SK-N-SH (cell line): ENCODE measurements around the gene ENTREP3. TPM values are rescaled to one million over a fixed set of nuclear protein-coding genes. Genes with fewer than 3 reads are reported as not detected.

Source experiments
- CTCF ChIA-PET: fragments of 300-600, 350-600 bp; formaldehyde crosslinking; extraction: SDS; loops from one replicate; lab custom pipeline; 2021; lab: Yijun Ruan, JAX
- POLR2A ChIA-PET: fragments of 350-600 bp; sonication (Branson Sonifier 250); formaldehyde crosslinking; extraction: SDS; loops from one replicate; lab custom pipeline; 2020; ENCODE audit warnings: antibody characterized with exemption, inconsistent platforms; lab: Yijun Ruan, JAX
- DNase-seq: peaks from one replicate; pipeline ENCODE4 v3.0.0; 2012
- H2AFZ ChIP-seq: fragments of 200-600 bp; sonication (generic); 2 replicates; pipeline ENCODE4 v1.8.1; 2016; ENCODE audit warnings: antibody characterized with exemption, mild to moderate bottlenecking, low read depth
- H3F3A ChIP-seq: fragments of 200-600 bp; sonication (generic); replicated peaks from 2 replicates; pipeline ENCODE3; 2016; ENCODE audit warnings: antibody characterized with exemption, mild to moderate bottlenecking; ENCODE audit not compliant: insufficient read depth
- H3K27ac ChIP-seq, 2 experiments: fragments of 200-500 bp in 1 of 2; fragments of 200-600 bp in 1 of 2; sonication (Bioruptor generic) in 1 of 2; sonication (generic), shearing (Covaris generic) in 1 of 2; 2 replicates each; pipeline versions ENCODE4 v1.5.1 to v1.6.1; 2014 to 2016; ENCODE audit warnings: low read depth in 2 of 2, inconsistent platforms in 1 of 2, low read length in 1 of 2, mild to moderate bottlenecking in 1 of 2, mixed read lengths in 1 of 2
- H3K27me3 ChIP-seq: fragments of 200-600 bp; sonication (generic), shearing (Covaris generic); 2 replicates; pipeline ENCODE4 v1.6.1; 2016; ENCODE audit warnings: mixed run types; ENCODE audit not compliant: insufficient read depth
- H3K36me3 ChIP-seq, 2 experiments: fragments of 200-500 bp in 1 of 2; fragments of 200-600 bp in 1 of 2; sonication (Bioruptor generic) in 1 of 2; sonication (generic) in 1 of 2; replicated peaks in 1 of 2; 2 replicates each; pipeline versions ENCODE3 to v1.5.1; 2014 to 2016; ENCODE audit warnings: low read length in 1 of 2, mild to moderate bottlenecking in 1 of 2; ENCODE audit not compliant: insufficient read depth in 2 of 2, control insufficient read depth in 1 of 2
- H3K4me1 ChIP-seq, 2 experiments: fragments of 200-500 bp in 1 of 2; fragments of 200-600 bp in 1 of 2; sonication (Bioruptor generic) in 1 of 2; sonication (generic), shearing (Covaris generic) in 1 of 2; 2 replicates each; pipeline versions ENCODE4 v1.5.1 to v1.6.1; 2014 to 2016; ENCODE audit warnings: low read depth in 1 of 2, low read length in 1 of 2, mixed run types in 1 of 2; ENCODE audit not compliant: insufficient read depth in 2 of 2, control insufficient read depth in 1 of 2
- H3K4me2 ChIP-seq: fragments of 200-600 bp; sonication (generic), shearing (Covaris generic); 2 replicates; pipeline ENCODE4 v1.6.1; 2017; ENCODE audit warnings: mixed run types
- H3K4me3 ChIP-seq, 2 experiments: fragments of 200-500 bp in 1 of 2; fragments of 200-600 bp in 1 of 2; sonication (Bioruptor generic) in 1 of 2; sonication (generic), shearing (Covaris generic) in 1 of 2; 2 replicates each; pipeline versions ENCODE4 v1.5.1 to v1.8.1; 2014 to 2016; ENCODE audit warnings: low read depth in 2 of 2, inconsistent platforms in 1 of 2, low read length in 1 of 2, mild to moderate bottlenecking in 1 of 2, mixed read lengths in 1 of 2, moderate library complexity in 1 of 2
- H3K79me2 ChIP-seq: fragments of 200-600 bp; sonication (generic); 2 replicates; pipeline ENCODE4 v1.8.1; 2017; ENCODE audit warnings: mild to moderate bottlenecking; ENCODE audit not compliant: insufficient read depth
- H3K9ac ChIP-seq: fragments of 200-600 bp; sonication (generic); 2 replicates; pipeline ENCODE4 v1.6.1; 2017; ENCODE audit warnings: mixed run types
- H3K9me2 ChIP-seq: fragments of 200-600 bp; sonication (generic); 2 replicates; pipeline ENCODE4 v1.6.1; 2017; ENCODE audit warnings: mixed run types
- H3K9me3 ChIP-seq: fragments of 200-600 bp; sonication (generic); 2 replicates; pipeline ENCODE4 v1.6.1; 2017; ENCODE audit warnings: mixed run types, mild to moderate bottlenecking, moderate library complexity
- H4K20me1 ChIP-seq: fragments of 200-600 bp; sonication (generic); 2 replicates; pipeline ENCODE4 v1.6.1; 2017; ENCODE audit warnings: mild to moderate bottlenecking, mixed run types; ENCODE audit not compliant: insufficient read depth
- CHD2 ChIP-seq: fragments of 150-350 bp; IDR thresholded peaks from 2 replicates; pipeline ENCODE4 v1.6.1; 2018; ENCODE audit warnings: low read length; ENCODE audit not compliant: partially characterized antibody
- CTCF ChIP-seq: fragments of 200-600 bp; sonication (generic); IDR thresholded peaks from 2 replicates; pipeline ENCODE4 v1.6.1; 2017; ENCODE audit warnings: antibody characterized with exemption, mild to moderate bottlenecking, moderate library complexity
- ELF1 ChIP-seq: IDR thresholded peaks from 2 replicates; pipeline ENCODE4 v1.4.0; 2012
- EP300 ChIP-seq, 2 experiments: IDR thresholded peaks; 2 replicates each; pipeline versions ENCODE4 v1.4.0 to v1.6.1; 2012; ENCODE audit warnings: borderline replicate concordance in 1 of 2, low read depth in 1 of 2, low read length in 1 of 2
- FOSL2 ChIP-seq: IDR thresholded peaks from 2 replicates; pipeline ENCODE4 v1.4.0; 2012; ENCODE audit warnings: low read depth, mild to moderate bottlenecking, moderate library complexity, borderline replicate concordance
- GABPA ChIP-seq: IDR thresholded peaks from 2 replicates; pipeline ENCODE4 v1.4.0; 2012; ENCODE audit warnings: low read depth, mild to moderate bottlenecking
- GATA2 ChIP-seq: sonication (generic); formaldehyde crosslinking; IDR thresholded peaks from 2 replicates; pipeline ENCODE4 v1.5.0; 2020; ENCODE audit warnings: mild to moderate bottlenecking, missing genetic modification reagents
- IRF3 ChIP-seq: fragments of 150-350 bp; IDR thresholded peaks from 2 replicates; pipeline ENCODE4 v1.6.1; 2016; ENCODE audit warnings: mild to moderate bottlenecking, low read depth, low read length
- MEF2A ChIP-seq: IDR thresholded peaks from 2 replicates; pipeline ENCODE4 v1.4.0; 2012; ENCODE audit warnings: low read depth, borderline replicate concordance
- MXI1 ChIP-seq: IDR thresholded peaks from 2 replicates; pipeline ENCODE4 v1.6.1; 2012; ENCODE audit warnings: mild to moderate bottlenecking, low read depth, low read length, improper control_type of control experiment
- NFIC ChIP-seq: IDR thresholded peaks from 2 replicates; pipeline ENCODE4 v1.4.0; 2012; ENCODE audit warnings: borderline replicate concordance
- RCOR1 ChIP-seq: fragments of 150-350 bp; IDR thresholded peaks from 2 replicates; pipeline ENCODE4 v1.6.1; 2017; ENCODE audit warnings: antibody characterized with exemption, low read length
- RFX5 ChIP-seq: IDR thresholded peaks from 2 replicates; pipeline ENCODE4 v1.6.1; 2012; ENCODE audit warnings: mild to moderate bottlenecking, improper control_type of control experiment, low read length
- SIN3A ChIP-seq: IDR thresholded peaks from 2 replicates; pipeline ENCODE4 v1.6.1; 2012; ENCODE audit warnings: low read depth, mild to moderate bottlenecking, low read length, moderate library complexity, borderline replicate concordance
- TEAD4 ChIP-seq: IDR thresholded peaks from 2 replicates; pipeline ENCODE4 v1.4.0; 2012; ENCODE audit warnings: mild to moderate bottlenecking, borderline replicate concordance; ENCODE audit not compliant: insufficient read depth
- YY1 ChIP-seq: IDR thresholded peaks from 2 replicates; pipeline ENCODE4 v1.4.0; 2012; ENCODE audit warnings: low read depth, mild to moderate bottlenecking
- WGBS: methylation state at CpG from one replicate; pipeline ENCODE4 v1.1.6; 2017; ENCODE audit warnings: low lambda C conversion rate; 5-methylcytosine and 5-hydroxymethylcytosine counted together
- polyA plus RNA-seq, 3 experiments: library from polyadenylated mRNA; depleted of rRNA; stranded (reverse); fragments of >200 nt; gene quantifications; 2 replicates each; pipeline ENCODE4 v1.2.3, GENCODE V29; 2012
- TF ChIP-seq, protein P1 (sequence below): IDR thresholded peaks from 2 replicates; pipeline ENCODE4 v1.4.0; 2012; ENCODE audit warnings: low read depth, borderline replicate concordance

Gene ENTREP3
- polyA plus RNA-seq, 1 of the 3 experiments (the other 2 are of a cell fraction), result 30.6 TPM

DNA sequence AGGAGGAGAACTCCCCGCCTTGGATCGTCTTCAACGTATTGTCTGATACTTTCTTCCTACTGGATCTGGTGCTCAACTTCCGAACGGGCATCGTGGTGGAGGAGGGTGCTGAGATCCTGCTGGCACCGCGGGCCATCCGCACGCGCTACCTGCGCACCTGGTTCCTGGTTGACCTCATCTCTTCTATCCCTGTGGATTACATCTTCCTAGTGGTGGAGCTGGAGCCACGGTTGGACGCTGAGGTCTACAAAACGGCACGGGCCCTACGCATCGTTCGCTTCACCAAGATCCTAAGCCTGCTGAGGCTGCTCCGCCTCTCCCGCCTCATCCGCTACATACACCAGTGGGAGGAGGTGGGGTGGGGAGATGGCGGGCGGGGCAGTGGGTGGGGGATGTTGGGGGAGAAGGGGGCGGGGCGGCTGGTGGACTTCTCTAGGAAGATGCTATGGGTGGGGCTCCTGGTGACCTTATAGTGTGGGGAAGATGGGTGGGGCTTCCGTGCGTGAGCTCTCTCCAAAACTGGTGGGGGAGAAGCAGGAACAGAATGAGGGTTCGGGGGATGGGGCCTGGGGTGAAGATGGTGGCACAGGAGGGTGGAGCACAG lies 27.3 kb upstream of the ENTREP3 start:
- 96% methylated on average over 29 of the region's 29 CpGs for WGBS

More for the DNA sequence above, 27.3 kb upstream of the ENTREP3 start:
- no peak overlapping the region for H3K9ac ChIP-seq
- TF ChIP-seq EP300 (IDR thresholded peaks at IDR 0.05; ENCODE audit: borderline replicate concordance in 1 of 2, low read depth in 1 of 2, low read length in 1 of 2) (no peak), CTCF (no peak), SIN3A (no peak), TEAD4 (no peak), IRF3 (no peak), CHD2 (no peak), NFIC (no peak), GATA2 (CRISPR knock-in tag) (no peak), ELF1 (no peak), RCOR1 (no peak), RFX5 (no peak), MEF2A (no peak), YY1 (no peak), FOSL2 (no peak), MXI1 (no peak), GABPA (no peak)
- TF ChIP-seq, protein P1, sequence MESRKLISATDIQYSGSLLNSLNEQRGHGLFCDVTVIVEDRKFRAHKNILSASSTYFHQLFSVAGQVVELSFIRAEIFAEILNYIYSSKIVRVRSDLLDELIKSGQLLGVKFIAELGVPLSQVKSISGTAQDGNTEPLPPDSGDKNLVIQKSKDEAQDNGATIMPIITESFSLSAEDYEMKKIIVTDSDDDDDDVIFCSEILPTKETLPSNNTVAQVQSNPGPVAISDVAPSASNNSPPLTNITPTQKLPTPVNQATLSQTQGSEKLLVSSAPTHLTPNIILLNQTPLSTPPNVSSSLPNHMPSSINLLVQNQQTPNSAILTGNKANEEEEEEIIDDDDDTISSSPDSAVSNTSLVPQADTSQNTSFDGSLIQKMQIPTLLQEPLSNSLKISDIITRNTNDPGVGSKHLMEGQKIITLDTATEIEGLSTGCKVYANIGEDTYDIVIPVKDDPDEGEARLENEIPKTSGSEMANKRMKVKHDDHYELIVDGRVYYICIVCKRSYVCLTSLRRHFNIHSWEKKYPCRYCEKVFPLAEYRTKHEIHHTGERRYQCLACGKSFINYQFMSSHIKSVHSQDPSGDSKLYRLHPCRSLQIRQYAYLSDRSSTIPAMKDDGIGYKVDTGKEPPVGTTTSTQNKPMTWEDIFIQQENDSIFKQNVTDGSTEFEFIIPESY, result no peak
- H2AFZ ChIP-seq, result no peak overlapping the region
- no peaks in the 10 kb centered on the region for H3K9me2 ChIP-seq
- no peak overlapping the region for H3K27ac ChIP-seq
- no peaks in the 10 kb centered on the region for H3K9me3 ChIP-seq
- peaks cover 4% of the 10 kb centered on the region; the same call in 1 of the 2 replicates for H4K20me1 ChIP-seq
- H3K4me1 ChIP-seq, result peaks cover 5 to 14% of the 10 kb centered on the region in 2 experiments; a peak in 1 of 4 replicates
- H3K36me3 ChIP-seq, result no peaks in the 10 kb centered on the region
- no peak overlapping the region for H3K4me2 ChIP-seq
- ChIA-PET POLR2A (no interaction called here), CTCF (interaction anchor here (1.1 to 4.7 kb wide), 3 partner anchors 25 to 41 kb away, joined by 3 to 27 read pairs (median 9); no protein-coding TSS in a partner anchor)
- no peak for DNase-seq
- H3F3A ChIP-seq, result peaks cover 6% of the 10 kb centered on the region
- no peaks in the 10 kb centered on the region for H3K27me3 ChIP-seq
- H3K4me3 ChIP-seq, result no peak overlapping the region
- no peaks in the 10 kb centered on the region for H3K79me2 ChIP-seq
